NOMO-1 (cell line): ENCODE data around the gene LRRC4C.

Experiments
- DNase-seq, 2 experiments: peaks; one replicate each; lab custom pipeline; 2025; ENCODE audit not compliant: unreplicated experiment in 2 of 2; lab: John Stamatoyannopoulos, UW

Gene LRRC4C

GRCh38 chr11:40316171-40316570 lies 1143.3 kb downstream of the LRRC4C start:
- DNase-seq: no peak

DNA sequence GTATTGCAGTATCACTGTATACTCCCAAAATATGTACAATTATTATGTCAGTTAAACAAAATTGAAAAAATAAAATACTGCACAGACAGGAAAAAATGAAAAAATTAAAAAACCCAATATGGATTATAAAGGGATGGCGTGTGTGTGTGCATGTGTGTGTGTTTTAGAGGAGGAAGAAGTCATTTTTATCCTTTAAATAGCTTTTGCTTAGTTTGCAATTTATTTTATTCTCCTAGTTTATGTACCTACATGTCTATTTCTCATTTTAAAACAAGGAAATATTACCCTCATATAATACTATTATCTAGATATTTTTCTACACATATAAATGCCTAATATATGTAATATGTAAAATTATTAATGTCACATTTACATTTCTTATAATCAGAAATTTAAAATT lies 1144.3 kb downstream of the LRRC4C start:
- no peak for DNase-seq

DNA sequence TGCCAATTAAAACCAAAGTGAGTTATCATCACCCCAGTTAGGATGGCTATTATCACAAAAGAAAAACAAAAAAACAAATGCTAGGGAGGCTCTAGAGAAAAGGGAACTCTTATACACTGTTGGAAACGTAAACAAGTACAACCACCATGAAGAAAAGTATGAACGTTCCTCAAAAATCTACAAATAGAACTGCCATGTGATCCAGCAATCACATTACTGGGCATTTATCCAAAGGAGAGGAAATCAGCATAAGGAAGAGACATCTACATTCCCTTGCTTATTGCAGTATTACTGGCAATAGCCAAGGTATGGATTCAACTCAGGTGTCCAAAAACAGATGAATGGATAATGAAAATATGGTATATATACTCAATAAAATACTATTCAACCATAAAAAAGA lies 1145.1 kb downstream of the LRRC4C start:
- no peak for DNase-seq

DNA sequence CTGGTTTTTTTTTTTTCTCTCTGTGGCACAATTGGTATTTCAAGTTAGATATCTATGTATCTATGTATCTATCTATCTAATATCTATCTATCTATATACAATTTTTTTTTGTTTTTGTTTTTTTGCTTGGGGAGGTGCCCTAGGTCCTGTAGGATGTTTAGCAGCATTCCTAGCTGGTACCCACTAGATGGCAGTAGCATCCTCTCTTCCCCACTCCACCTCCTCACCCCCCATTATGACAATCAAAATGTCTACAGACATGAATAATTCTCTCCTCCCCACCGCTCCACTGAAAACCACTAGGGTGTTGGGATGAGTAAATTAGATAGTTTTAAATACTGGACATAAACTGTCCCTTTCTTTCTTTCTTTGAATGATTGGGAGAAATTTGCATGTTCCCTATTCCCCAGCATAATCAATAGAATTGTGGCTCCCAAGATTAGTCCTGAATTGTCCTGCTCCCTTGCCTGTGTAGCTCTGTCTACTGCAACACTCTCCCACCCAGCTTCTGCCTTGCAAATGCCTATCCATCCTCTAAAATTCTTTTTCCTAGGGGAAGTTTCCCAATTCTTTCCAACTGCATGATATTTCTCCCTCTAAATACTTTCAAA lies 1152.4 kb downstream of the LRRC4C start:
- DNase-seq: peak; percentile 5 to 10

DNA sequence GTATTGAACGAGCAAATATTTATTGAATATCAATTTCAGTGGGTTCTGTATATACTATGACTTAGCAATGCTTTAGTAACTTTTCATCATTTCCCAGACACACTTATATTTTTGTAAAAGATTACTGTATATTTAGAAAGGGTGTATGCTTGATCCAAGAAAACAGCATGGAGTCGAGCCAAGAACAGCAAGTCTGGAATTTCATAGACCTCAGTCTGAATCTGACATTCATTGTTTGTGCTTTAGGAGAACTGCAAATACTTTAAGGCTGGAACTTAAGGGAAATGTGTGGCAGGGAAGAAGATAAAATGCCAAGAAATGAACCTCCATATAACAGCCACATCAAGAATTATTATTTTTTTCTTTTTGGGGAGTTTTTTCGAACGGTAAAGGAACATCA lies 1156.8 kb downstream of the LRRC4C start:
- no peak for DNase-seq

GRCh38 chr11:40295466-40295865 lies 1164.0 kb downstream of the LRRC4C start:
- DNase-seq: no peak

DNA sequence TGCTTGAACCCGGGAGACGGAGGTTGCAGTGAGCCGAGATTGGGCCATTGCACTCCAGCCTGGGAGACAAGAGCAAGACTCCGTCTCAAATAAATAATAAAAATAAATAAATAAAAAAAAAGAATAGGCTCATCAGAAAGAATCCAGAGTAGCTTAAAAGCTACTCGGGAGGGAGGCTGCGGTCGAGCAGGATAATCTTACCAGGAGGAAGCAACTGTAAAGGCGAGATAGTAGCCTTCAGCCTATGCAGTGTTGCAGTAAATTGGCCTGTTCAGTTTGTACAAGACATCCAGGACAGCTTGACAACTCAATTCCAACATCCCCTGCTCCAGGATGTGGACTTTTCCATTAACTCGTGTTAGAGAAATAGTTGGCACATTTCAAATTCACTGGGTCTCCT lies 1164.7 kb downstream of the LRRC4C start:
- no peak for DNase-seq

DNA sequence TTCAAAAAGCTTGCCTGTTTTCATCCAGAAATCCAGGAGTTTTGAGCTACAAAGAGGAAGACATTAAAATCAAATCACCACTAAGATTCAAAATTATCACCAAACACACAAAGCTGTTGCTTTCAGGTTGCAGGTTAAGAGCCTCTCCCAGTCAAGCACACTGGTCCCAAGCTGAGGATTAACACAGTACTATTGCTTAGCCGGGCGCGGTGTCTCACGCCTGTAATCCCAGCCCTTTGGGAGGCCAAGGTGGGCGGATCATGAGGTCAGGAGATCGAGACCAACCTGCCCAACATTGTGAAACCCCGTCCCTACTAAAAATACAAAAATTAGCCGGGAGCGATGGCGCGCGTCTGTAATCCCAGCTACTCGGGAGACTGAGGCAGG lies 1165.1 kb downstream of the LRRC4C start:
- DNase-seq: no peak

DNA sequence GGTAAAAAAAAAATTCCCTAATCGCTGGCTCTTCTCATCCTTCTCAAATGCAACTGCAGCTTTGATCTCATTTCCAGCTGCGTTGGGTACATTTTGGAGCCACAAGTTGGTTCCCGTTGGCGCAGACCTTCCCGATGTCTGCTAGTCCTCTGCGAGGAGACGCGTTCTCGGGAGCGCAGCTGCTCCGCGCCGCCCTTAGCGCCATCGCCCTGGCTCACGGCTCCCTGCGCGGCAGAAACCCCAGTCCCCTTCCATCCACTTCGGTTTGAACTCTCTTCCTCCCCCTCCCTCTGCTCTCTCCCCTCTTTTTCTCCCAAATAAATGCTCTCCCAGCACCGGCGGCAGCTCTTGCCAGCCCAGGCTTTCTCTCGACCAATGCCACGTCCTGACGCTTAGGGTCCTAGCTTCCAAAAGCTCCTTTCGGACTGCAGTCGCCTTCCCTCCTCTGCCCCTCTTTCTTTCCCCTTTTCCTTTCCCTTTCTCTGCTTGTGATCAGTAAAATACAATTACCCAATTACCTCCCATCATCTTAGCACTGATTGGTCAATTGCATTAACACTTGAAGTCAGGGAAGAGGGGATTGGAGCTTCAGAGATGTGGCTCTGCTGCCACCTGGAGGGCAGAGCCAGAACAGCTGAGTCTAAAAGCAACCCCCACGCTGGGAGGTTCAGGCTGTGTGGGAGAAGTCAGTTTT lies 1165.7 kb downstream of the LRRC4C start:
- DNase-seq: peak; percentile 35 to 68

DNA sequence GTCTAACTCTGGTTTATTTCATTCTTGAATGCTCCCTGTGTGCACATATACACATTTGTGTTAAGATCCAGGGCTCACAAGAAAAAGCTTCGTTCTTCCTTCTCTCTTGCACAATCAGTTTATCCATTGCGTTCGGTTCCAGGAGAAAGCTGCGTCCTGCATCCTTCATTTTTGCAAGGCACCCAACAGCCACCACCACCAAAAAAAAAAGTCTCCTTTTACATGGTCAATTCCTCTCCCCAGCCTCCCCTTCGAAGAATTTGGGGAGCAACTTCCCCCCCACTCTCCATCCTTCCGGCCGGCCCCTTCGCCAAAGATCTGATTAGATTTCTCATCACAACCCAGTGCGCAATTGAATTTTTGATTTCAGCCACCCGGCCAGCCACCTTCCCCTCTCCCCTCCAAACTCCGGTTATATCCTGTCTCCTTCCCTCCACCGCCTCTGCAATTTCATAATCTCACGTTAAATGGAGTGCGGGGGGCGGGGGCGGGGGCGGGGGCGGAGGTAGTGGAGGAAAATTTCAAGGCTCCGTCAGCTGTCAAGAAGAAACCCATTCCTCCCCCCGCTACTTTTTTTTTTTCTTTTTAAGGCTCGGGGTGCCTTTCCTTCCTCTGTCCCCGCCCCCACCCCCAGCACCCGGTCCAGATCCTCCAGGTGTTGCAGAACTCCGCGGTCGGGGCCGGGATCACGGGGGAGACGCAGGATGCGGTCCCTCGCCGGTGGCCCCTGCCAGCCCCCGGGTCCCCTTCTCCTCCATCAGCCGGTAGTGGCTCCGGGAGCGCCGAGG lies 1166.5 kb downstream of the LRRC4C start:
- no peak for DNase-seq

DNA sequence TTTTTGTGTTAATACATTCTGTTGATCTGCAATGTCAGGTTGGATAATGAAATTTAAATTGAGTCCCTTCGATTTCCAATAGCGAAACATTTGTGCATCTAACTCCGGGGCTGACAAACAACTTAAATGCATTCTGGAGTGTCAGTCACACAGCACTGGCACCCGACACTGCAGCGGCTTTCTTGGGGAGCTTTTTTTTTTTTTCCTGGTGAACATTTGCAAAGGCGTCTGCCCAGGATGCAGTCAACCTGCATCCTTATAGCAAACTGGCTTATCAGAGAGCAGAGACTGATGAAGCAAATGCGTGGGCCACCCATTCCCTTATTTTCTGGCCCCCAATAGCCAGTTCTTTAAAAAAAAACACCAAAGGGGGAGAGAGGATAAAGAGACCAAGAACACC lies 1167.7 kb downstream of the LRRC4C start:
- DNase-seq: no peak

GRCh38 chr11:40291329-40291728 lies 1168.1 kb downstream of the LRRC4C start:
- DNase-seq: no peak

- DNase-seq: no peak
These were observed 1169.3 kb downstream of the LRRC4C start for GRCh38 chr11:40290171-40290631.

- no peak for DNase-seq
These were observed 1170.1 kb downstream of the LRRC4C start for GRCh38 chr11:40289370-40289769.

DNA sequence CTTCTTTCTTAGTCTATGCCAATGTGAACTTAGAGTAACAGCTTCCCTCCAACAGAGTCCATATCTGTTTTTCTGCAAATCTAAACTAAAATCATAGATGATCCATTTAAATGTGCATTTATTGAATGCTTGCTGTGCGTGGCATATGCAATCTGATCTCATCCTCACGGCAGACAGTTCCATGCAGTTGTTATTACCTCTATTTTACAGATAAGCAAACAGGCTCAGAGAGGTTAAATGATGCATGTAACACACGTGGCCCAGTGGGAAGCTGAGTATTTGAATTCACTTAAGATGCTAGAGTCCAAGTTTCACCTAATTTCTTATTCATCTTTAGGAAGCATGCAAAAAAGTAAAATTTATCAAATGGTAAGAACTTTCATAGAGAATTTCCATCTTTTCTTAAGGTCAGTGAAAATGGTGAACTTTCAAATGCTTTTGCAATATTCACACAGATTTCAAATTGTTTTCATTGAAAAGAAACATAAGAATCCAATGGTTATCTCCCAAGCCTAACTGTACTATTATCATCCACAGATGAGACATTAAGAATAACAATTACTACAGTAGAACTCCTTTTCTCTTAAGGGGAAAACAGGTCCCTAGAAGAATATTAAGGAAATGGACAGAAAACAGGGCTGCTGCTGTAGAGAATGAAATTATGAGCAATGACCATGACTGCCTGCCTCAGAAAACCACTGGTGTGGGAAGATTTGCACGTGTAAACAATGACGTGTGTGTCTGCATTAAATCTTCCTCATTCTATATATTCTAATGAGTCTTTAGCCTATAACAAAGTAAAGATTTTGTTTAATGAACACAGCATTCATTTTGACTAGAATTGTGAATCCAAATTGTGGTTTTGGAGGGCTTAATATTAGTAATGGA lies 1171.3 kb downstream of the LRRC4C start:
- DNase-seq: no peak

GRCh38 chr11:40286137-40286536 lies 1173.3 kb downstream of the LRRC4C start:
- no peak for DNase-seq

DNA sequence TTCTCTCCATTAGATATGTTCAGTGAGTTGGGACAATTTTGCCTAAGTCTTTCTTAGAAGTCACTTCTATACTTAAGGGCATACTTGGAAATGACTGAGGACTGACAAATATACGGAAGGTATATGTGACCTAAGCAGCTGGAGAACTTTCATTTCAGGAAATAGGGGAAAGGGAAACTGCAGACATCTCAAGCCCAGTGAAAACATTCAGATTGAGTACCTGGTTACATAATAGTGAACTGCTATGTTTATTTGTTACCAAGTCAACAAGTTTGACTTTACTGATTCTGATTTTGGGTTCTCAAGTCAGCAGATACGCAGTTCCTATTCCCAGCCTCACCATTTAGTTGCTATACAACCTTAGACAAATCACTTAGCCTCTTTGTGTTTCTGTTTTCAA lies 1173.9 kb downstream of the LRRC4C start:
- DNase-seq: no peak

DNA sequence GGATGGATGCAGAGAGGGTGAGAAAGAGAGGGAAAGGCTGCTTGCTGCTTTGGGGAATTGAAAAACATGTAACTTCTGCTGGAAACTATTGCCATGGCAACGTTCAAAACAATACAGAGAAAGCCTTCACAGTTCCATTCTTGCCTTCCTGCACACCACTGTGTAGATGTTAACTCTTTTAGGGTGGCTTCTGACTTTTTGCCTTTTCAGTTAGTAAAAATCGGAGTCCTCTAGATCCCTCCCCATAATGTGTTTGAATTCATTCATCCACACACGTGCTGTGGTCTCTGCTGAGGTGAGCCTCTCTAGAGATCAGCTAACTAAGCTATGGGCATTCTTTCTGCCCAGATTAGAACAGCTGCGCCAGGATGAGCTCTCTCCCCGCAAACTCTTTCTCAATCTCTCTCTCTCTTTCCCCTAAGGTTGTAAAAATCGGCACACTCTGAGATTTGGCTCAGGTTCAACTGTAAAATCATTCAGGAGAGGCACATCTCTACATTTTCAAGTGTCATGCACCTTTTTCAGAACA lies 1178.3 kb downstream of the LRRC4C start:
- no peak for DNase-seq

DNA sequence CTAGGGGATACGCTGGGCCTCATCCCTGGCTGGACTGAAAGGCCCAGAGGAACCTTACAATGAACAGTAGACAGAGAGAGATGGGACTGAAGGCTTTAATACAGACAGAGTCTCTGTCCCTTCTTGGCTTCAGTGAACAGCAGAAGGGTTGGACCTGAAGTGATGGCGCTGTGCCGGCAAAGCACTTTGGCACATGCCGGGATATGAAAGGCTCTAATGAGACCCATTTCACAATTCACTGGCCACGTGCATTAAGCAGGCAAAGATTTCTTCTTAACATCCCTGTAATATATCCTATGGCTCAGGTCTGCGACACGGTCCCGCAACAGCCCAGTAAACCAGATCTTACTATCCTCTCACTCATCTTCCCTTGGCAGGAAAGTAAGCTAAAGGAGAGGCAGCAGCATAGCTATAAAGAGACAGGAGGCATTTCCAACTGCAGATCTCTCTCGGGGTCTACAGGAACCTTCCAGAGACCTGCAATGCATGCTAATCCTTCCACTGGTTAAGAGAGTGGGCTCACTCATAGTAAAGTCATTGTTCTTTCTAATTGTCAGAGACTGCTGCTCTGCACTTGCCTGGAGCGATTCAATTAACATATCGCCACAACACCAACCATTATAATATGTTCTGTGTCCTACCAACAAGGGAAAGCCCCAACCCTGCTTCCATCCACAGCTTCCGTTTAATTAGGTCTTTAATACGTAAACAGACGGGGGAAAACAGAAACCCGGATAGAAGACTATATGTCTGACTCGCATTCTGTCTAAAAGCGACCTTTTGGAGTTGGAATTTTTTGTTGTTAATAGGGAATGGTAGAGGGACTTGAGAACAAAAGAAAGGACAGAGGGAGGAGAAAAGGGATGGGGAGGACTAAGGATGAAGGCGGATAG lies 1179.0 kb downstream of the LRRC4C start:
- no peak for DNase-seq

DNA sequence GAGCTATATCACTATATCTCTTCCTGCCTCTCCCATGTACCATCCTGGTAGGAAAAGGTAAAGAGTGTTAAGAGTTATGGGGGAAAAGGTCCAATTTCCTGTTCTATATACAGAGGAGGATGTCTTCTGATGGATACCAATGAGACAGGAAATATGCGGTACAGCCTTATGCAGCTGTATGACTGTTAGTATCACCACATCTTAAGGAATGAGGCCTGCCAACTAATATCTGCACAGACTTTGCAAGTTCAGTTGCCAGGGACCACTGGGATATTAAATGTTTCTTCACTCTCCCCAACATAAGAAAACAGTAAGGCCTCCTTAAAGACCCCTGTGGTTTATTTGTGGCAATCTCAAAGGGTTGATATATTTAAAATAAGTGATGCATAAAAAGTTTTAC lies 1182.5 kb downstream of the LRRC4C start:
- no peak for DNase-seq
